Uterus (tissue), 2 donors: ENCODE data around the gene DTNA.

Experiments used
- CTCF ChIP-seq, 4 experiments: fragments of 200-600 bp in 2 of 4; fragments of 450-650 bp in 2 of 4; sonication (generic) in 2 of 4; IDR thresholded peaks; one replicate each; pipeline ENCODE4 v1.5.1; 2016 to 2019; ENCODE audit warnings: antibody characterized with exemption in 4 of 4, mild to moderate bottlenecking in 2 of 4, moderate library complexity in 1 of 4
- POLR2A ChIP-seq, 2 donors: fragments of 450-650 bp; IDR thresholded peaks; one replicate each; pipeline ENCODE4 v1.6.1; 2016; ENCODE audit warnings: antibody characterized with exemption in 2 of 2, mild to moderate bottlenecking in 1 of 2, moderate library complexity in 1 of 2

DNA sequence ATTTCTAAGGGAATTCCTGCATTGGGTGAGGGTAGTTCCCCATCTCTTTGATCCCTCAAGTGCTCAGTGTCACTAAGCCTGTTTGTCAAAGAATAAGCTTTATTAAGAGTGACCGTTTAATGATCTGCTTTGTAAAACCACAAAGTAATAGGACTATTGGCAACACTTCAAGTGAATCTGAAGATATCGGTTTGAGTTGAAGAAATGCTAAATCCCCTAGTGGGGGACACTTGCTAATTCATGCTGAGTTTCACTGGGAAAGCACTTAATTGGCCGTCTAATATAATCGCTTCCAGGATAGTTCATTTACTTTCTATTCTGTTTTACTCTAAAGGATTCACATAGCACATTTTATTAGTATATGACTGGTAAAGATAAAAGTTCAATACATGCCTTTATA is 54.4 kb downstream of the DTNA start:
- TF ChIP-seq CTCF (IDR thresholded peaks at IDR 0.05) (no peak), POLR2A (IDR thresholded peaks at IDR 0.05) (no peak)
